SK-N-SH treated with all-trans-retinoic acid at 6 μM for 48 hours (cell line): ENCODE results near the gene CYP11A1.

Experiments
- ARNTL ChIP-seq: fragments of 450-650 bp; formaldehyde crosslinking; IDR thresholded peaks from 2 replicates; pipeline ENCODE4 v1.5.0; 2020; ENCODE audit warnings: low read depth, mild to moderate bottlenecking, moderate library complexity, borderline replicate concordance
- RARB ChIP-seq: fragments of 250-450 bp; sonication (Bioruptor Pico); IDR thresholded peaks from 2 replicates; pipeline ENCODE4 v1.8.0; 2021; ENCODE audit warnings: mild to moderate bottlenecking, moderate library complexity
- ZFP3 ChIP-seq: fragments of 250-450 bp; sonication (Bioruptor Pico); IDR thresholded peaks from 2 replicates; pipeline ENCODE4 v1.5.0; 2020; ENCODE audit warnings: mild to moderate bottlenecking, moderate library complexity
- ZNF565 ChIP-seq: fragments of 450-650 bp; formaldehyde crosslinking; conservative IDR thresholded peaks from 2 replicates; pipeline ENCODE4 v1.5.0; 2020; ENCODE audit warnings: low read depth, mild to moderate bottlenecking, moderate library complexity
- TF ChIP-seq, protein P1 (sequence below): fragments of 250-450 bp; sonication (Bioruptor Pico); IDR thresholded peaks from 2 replicates; pipeline ENCODE4 v1.8.0; 2021; ENCODE audit warnings: low read depth, mild to moderate bottlenecking, moderate library complexity, borderline replicate concordance
- TF ChIP-seq, protein P2 (sequence below): fragments of 250-450 bp; sonication (Bioruptor Pico); IDR thresholded peaks from 2 replicates; pipeline ENCODE4 v1.5.0; 2020; ENCODE audit warnings: mild to moderate bottlenecking, moderate library complexity

DNA sequence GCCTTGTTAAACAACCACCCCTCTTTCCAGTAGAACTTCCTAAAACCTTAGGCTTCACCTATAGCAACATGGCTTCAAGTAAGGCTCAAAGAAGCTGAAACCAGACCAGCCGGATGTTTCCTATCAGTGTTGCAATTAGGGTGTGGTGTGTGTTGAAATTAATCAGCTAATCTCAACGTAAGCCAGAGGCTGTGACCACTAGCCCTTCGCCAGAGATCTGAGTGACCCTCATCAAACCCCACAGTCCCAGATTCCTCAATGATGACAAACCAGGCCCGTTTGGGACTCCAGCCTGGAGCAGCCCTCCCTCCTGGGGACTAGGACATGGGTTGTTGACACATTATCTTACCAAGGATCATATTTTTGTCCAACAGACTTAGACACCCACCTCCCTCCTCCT is 27.3 kb downstream of the CYP11A1 start:
- TF ChIP-seq, protein P1, sequence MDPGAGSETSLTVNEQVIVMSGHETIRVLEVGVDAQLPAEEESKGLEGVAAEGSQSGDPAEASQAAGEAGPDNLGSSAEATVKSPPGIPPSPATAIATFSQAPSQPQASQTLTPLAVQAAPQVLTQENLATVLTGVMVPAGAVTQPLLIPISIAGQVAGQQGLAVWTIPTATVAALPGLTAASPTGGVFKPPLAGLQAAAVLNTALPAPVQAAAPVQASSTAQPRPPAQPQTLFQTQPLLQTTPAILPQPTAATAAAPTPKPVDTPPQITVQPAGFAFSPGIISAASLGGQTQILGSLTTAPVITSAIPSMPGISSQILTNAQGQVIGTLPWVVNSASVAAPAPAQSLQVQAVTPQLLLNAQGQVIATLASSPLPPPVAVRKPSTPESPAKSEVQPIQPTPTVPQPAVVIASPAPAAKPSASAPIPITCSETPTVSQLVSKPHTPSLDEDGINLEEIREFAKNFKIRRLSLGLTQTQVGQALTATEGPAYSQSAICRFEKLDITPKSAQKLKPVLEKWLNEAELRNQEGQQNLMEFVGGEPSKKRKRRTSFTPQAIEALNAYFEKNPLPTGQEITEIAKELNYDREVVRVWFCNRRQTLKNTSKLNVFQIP (CRISPR knock-in tag) = no peak
- TF ChIP-seq ARNTL (CRISPR knock-in tag) (no peak), ZFP3 (no peak), RARB (CRISPR knock-in tag) (no peak), ZNF565 (CRISPR knock-in tag) (no peak)
- TF ChIP-seq, protein P2, sequence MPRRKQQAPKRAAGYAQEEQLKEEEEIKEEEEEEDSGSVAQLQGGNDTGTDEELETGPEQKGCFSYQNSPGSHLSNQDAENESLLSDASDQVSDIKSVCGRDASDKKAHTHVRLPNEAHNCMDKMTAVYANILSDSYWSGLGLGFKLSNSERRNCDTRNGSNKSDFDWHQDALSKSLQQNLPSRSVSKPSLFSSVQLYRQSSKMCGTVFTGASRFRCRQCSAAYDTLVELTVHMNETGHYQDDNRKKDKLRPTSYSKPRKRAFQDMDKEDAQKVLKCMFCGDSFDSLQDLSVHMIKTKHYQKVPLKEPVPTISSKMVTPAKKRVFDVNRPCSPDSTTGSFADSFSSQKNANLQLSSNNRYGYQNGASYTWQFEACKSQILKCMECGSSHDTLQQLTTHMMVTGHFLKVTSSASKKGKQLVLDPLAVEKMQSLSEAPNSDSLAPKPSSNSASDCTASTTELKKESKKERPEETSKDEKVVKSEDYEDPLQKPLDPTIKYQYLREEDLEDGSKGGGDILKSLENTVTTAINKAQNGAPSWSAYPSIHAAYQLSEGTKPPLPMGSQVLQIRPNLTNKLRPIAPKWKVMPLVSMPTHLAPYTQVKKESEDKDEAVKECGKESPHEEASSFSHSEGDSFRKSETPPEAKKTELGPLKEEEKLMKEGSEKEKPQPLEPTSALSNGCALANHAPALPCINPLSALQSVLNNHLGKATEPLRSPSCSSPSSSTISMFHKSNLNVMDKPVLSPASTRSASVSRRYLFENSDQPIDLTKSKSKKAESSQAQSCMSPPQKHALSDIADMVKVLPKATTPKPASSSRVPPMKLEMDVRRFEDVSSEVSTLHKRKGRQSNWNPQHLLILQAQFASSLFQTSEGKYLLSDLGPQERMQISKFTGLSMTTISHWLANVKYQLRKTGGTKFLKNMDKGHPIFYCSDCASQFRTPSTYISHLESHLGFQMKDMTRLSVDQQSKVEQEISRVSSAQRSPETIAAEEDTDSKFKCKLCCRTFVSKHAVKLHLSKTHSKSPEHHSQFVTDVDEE (CRISPR knock-in tag) = no peak
